Neural cell (in vitro differentiated cells): ENCODE results near the gene PRCC. TPM values are rescaled to one million over a fixed set of nuclear protein-coding genes. Genes with fewer than 3 reads are reported as not detected.

Source experiments
- H2AFZ ChIP-seq: fragments of 200-600, 300-800 bp; sonication (generic), shearing (Covaris generic); 2 replicates; pipeline ENCODE4 v1.6.0; 2014; ENCODE audit warnings: low read depth, mild to moderate bottlenecking, antibody characterized with exemption, low read length, moderate library complexity
- H3F3A ChIP-seq: fragments of 200-600 bp; shearing (Covaris generic); 2 replicates; pipeline ENCODE4 v1.6.1; 2016; ENCODE audit warnings: mild to moderate bottlenecking, moderate library complexity, mixed read lengths, antibody characterized with exemption, low read length; ENCODE audit not compliant: insufficient read depth, poor library complexity, severe bottlenecking
- H3K27ac ChIP-seq: fragments of 200-600, 300-800 bp; sonication (generic), shearing (Covaris generic); 2 replicates; pipeline ENCODE4 v1.5.1; 2014; ENCODE audit warnings: mild to moderate bottlenecking, low read length, moderate library complexity
- H3K27me3 ChIP-seq: fragments of 300-800, 200-600 bp; sonication (generic), shearing (Covaris generic); 2 replicates; pipeline ENCODE4 v1.6.0; 2014; ENCODE audit warnings: mild to moderate bottlenecking, low read depth, low read length, moderate library complexity; ENCODE audit not compliant: insufficient read depth
- H3K36me3 ChIP-seq: fragments of 300-800, 200-600 bp; sonication (generic), shearing (Covaris generic); 2 replicates; pipeline ENCODE4 v1.5.1; 2014; ENCODE audit warnings: mild to moderate bottlenecking, antibody characterized with exemption, low read length, moderate library complexity; ENCODE audit not compliant: insufficient read depth
- H3K4me2 ChIP-seq: fragments of 300-800, 200-600 bp; sonication (generic), shearing (Covaris generic); 2 replicates; pipeline ENCODE4 v1.6.0; 2014; ENCODE audit warnings: mild to moderate bottlenecking, low read length
- H3K4me3 ChIP-seq: fragments of 300-800, 200-600 bp; sonication (generic), shearing (Covaris generic); 2 replicates; pipeline ENCODE4 v1.5.1; 2014; ENCODE audit warnings: mild to moderate bottlenecking, low read length, moderate library complexity
- H3K79me2 ChIP-seq: fragments of 200-600 bp; shearing (Covaris generic); replicated peaks from 2 replicates; pipeline ENCODE4 v1.6.0; 2014; ENCODE audit warnings: mild to moderate bottlenecking, low read length, moderate library complexity; ENCODE audit not compliant: insufficient read depth
- H3K9ac ChIP-seq: fragments of 300-800, 200-600 bp; sonication (generic), shearing (Covaris generic); 2 replicates; pipeline ENCODE4 v1.6.1; 2016; ENCODE audit warnings: mild to moderate bottlenecking, low read length, mixed read lengths
- H3K9me2 ChIP-seq: fragments of 200-600 bp; shearing (Covaris generic); 2 replicates; pipeline ENCODE4 v1.6.1; 2016; ENCODE audit warnings: mild to moderate bottlenecking, low read length, mixed read lengths; ENCODE audit not compliant: insufficient read depth
- H3K9me3 ChIP-seq: fragments of 200-600, 300-800 bp; sonication (generic), shearing (Covaris generic); 2 replicates; pipeline ENCODE4 v1.6.1; 2016; ENCODE audit warnings: mild to moderate bottlenecking, mixed run types, low read length, moderate library complexity, mixed read lengths
- H4K20me1 ChIP-seq: fragments of 200-600 bp; shearing (Covaris generic); 2 replicates; pipeline ENCODE4 v1.6.1; 2016; ENCODE audit warnings: mild to moderate bottlenecking, mixed run types; ENCODE audit not compliant: insufficient read depth
- CTCF ChIP-seq: fragments of 450-650 bp; IDR thresholded peaks from 2 replicates; pipeline ENCODE4 v1.5.1; 2014; ENCODE audit warnings: antibody characterized with exemption, mild to moderate bottlenecking, moderate library complexity; ENCODE audit not compliant: poor library complexity, severe bottlenecking
- SMC3 ChIP-seq: fragments of 450-650 bp; conservative IDR thresholded peaks from 2 replicates; pipeline ENCODE4 v1.6.1; 2014; ENCODE audit warnings: antibody characterized with exemption, mild to moderate bottlenecking, moderate library complexity; ENCODE audit not compliant: poor library complexity
- polyA plus RNA-seq: library from polyadenylated mRNA; depleted of rRNA; stranded (reverse); fragments of >200 nt; gene quantifications from 2 replicates; pipeline ENCODE4 v1.2.3, GENCODE V29; 2014

PRCC gene
- polyA plus RNA-seq, 1 donor from 2014 or later, result 17.5 TPM

- Histone ChIP-seq H3K9me3 (no peaks in the 10 kb centered on the region), H2AFZ (no peak overlapping the region), H3K27me3 (peaks cover 59% of the 10 kb centered on the region), H3K27ac (no peak overlapping the region), H3K4me2 (no peak overlapping the region), H4K20me1 (no peaks in the 10 kb centered on the region), H3F3A (no peaks in the 10 kb centered on the region), H3K4me3 (no peak overlapping the region), H3K79me2 (no peaks in the 10 kb centered on the region), H3K9me2 (no peaks in the 10 kb centered on the region), H3K9ac (no peak overlapping the region), H3K36me3 (no peaks in the 10 kb centered on the region)
- TF ChIP-seq CTCF (no peak), SMC3 (no peak)
Measured at GRCh38 chr1:156849151-156849496, 81.8 kb downstream of the PRCC start.

Other genes with a start within 250 kb of the PRCC start
- gene IQGAP3, start 195.0 kb upstream of the PRCC start, polyA plus RNA-seq, result 0.32 TPM in 1 of 2 replicates, not detected in the other
- gene TTC24, start 187.8 kb upstream of the PRCC start, polyA plus RNA-seq, result not detected in 2 replicates
- gene NAXE, start 175.8 kb upstream of the PRCC start, polyA plus RNA-seq, result 95.7 and 111 TPM in 2 replicates
- gene GPATCH4, start 166.1 kb upstream of the PRCC start, polyA plus RNA-seq, result 1.3 and 3.9 TPM in 2 replicates
- 22.9 and 24.6 TPM in 2 replicates for gene HAPLN2, start 148.1 kb upstream of the PRCC start, polyA plus RNA-seq
- gene BCAN, start 125.4 kb upstream of the PRCC start, polyA plus RNA-seq, result 0.58 TPM in 1 of 2 replicates, not detected in the other
- 9.9 and 13.7 TPM in 2 replicates for gene NES, start 90.1 kb upstream of the PRCC start, polyA plus RNA-seq
- 3.4 and 7.7 TPM in 2 replicates for gene CRABP2, start 62.0 kb upstream of the PRCC start, polyA plus RNA-seq
- 11.9 and 13.1 TPM in 2 replicates for gene METTL25B, start 39.1 kb upstream of the PRCC start, polyA plus RNA-seq
- 8.5 and 13.1 TPM in 2 replicates for gene ISG20L2, start 38.8 kb upstream of the PRCC start, polyA plus RNA-seq
- 34.4 and 56.5 TPM in 2 replicates for gene MRPL24, start 26.4 kb upstream of the PRCC start, polyA plus RNA-seq
- gene HDGF, start 15.9 kb upstream of the PRCC start, polyA plus RNA-seq, result 138 and 146 TPM in 2 replicates
- gene SH2D2A, start 49.3 kb downstream of the PRCC start, polyA plus RNA-seq, result not detected in 2 replicates
- gene INSRR, start 91.6 kb downstream of the PRCC start, polyA plus RNA-seq, result 2.7 and 3.0 TPM in 2 replicates
- gene NTRK1, start 93.3 kb downstream of the PRCC start, polyA plus RNA-seq, result 4.9 and 7.7 TPM in 2 replicates
- not detected in 2 replicates for gene PEAR1, start 126.2 kb downstream of the PRCC start, polyA plus RNA-seq
- not detected in 2 replicates for gene LRRC71, start 153.1 kb downstream of the PRCC start, polyA plus RNA-seq